Spleen (tissue), 11 donors: Measurements from ENCODE around the gene RUBCNL. TPM values are rescaled to one million over a fixed set of nuclear protein-coding genes. Genes with fewer than 3 reads are reported as not detected.

Experiments used
- DNase-seq: peaks from one replicate; pipeline ENCODE4 v3.0.0-alpha.2; 2020
- H3K27ac ChIP-seq, 8 donors: fragments of 200-600 bp; sonication (generic) in 7 of 8; 1 replicate in 4 of 8; 2 replicates in 4 of 8; pipeline versions ENCODE4 v1.5.0 to v1.8.0; 2016 to 2021; ENCODE audit warnings: inconsistent platforms in 4 of 8, mild to moderate bottlenecking in 4 of 8, moderate library complexity in 1 of 8
- H3K27me3 ChIP-seq, 7 donors: fragments of 200-600 bp; sonication (generic) in 6 of 7; replicated peaks in 1 of 7; 1 replicate in 4 of 7; 2 replicates in 3 of 7; pipeline versions ENCODE4 v1.5.0 to v1.8.0; 2016 to 2021; ENCODE audit warnings: inconsistent platforms in 3 of 7, mild to moderate bottlenecking in 1 of 7
- H3K36me3 ChIP-seq, 6 donors: fragments of 200-600 bp; sonication (generic) in 5 of 6; 1 replicate in 4 of 6; 2 replicates in 2 of 6; pipeline versions ENCODE4 v1.5.0 to v1.8.0; 2016 to 2021; ENCODE audit warnings: inconsistent platforms in 2 of 6
- H3K4me1 ChIP-seq, 6 donors: fragments of 200-600 bp; sonication (generic) in 5 of 6; 1 replicate in 3 of 6; 2 replicates in 3 of 6; pipeline versions ENCODE4 v1.5.0 to v1.8.0; 2016 to 2021; ENCODE audit warnings: inconsistent platforms in 3 of 6
- H3K4me3 ChIP-seq, 8 donors: fragments of 200-600 bp; sonication (generic) in 7 of 8; 1 replicate in 4 of 8; 2 replicates in 4 of 8; pipeline versions ENCODE4 v1.5.0 to v1.8.0; 2016 to 2021; ENCODE audit warnings: inconsistent platforms in 4 of 8, mild to moderate bottlenecking in 4 of 8, moderate library complexity in 2 of 8
- H3K9me3 ChIP-seq, 8 donors: fragments of 200-600 bp; sonication (generic) in 7 of 8; 1 replicate in 4 of 8; 2 replicates in 4 of 8; pipeline versions ENCODE4 v1.5.0 to v1.8.0; 2016 to 2021; ENCODE audit warnings: inconsistent platforms in 4 of 8
- POLR2A ChIP-seq, 3 donors: fragments of 450-650 bp; IDR thresholded peaks; one replicate each; pipeline ENCODE4 v1.5.1; 2017; ENCODE audit warnings: antibody characterized with exemption in 3 of 3, mild to moderate bottlenecking in 1 of 3
- POLR2AphosphoS5 ChIP-seq, 3 donors: sonication (generic); formaldehyde crosslinking; IDR thresholded peaks; one replicate each; pipeline ENCODE4 v1.5.1; 2017; ENCODE audit warnings: antibody characterized with exemption in 3 of 3
- WGBS, 5 donors: extraction: QIAGEN DNeasy Blood & Tissue Kit in 3 of 5; methylation state at CpG; one replicate each; pipeline versions ENCODE4 v1.1.5 to v1.1.7; 2013 to 2018; 5-methylcytosine and 5-hydroxymethylcytosine counted together
- intact Hi-C: fragments of 100-400 bp; cut with DNase I; formaldehyde crosslinking; loops from one replicate; pipeline ENCODE4 v1.15.0; 2023; ENCODE audit warnings: low total_unique reads
- polyA plus RNA-seq, 3 donors: library from polyadenylated mRNA; stranded (reverse); fragments of 200-250 nt; gene quantifications; one replicate each; pipeline ENCODE4 v1.2.1, GENCODE V29; 2013
- total RNA-seq, 7 donors: library from RNA; depleted of rRNA in 3 of 7; stranded (reverse); fragments of >200 nt in 3 of 7; fragmentation: NEBNext Ultra II Directional in 4 of 7; extraction: Animal tissue kit (Norgen Biotek cat#: 25700) in 4 of 7; gene quantifications; one replicate each; pipeline versions ENCODE4 v1.1.0 to v1.2.1, GENCODE V29; 2016 to 2021
- TF ChIP-seq, protein P1 (sequence below), 11 experiments: fragments of 200-600 bp in 7 of 11; fragments of 450-650 bp in 4 of 11; sonication (generic) in 4 of 11; IDR thresholded peaks in 8 of 11; conservative IDR thresholded peaks in 3 of 11; 1 replicate in 7 of 11; 2 replicates in 4 of 11; pipeline versions ENCODE4 v1.4.0 to v1.8.0; 2016 to 2021; ENCODE audit warnings: antibody characterized with exemption in 11 of 11, inconsistent platforms in 4 of 11, mild to moderate bottlenecking in 1 of 11
- donor health status: healthy with polysubstance abuse.
- donor health status: DM: no; HTN: no; CAD: no; lungs with moderate emphysema.
- donor health status: DM: no; HTN: no; CAD: no.
- donor health status: Bipolar disorder and iron deficiency.
- donor health status: healthy.
- donor health status: DM: no; HTN: no; CAD: no.
- donor health status: DM: yes; HTN: yes; CAD: no.

RUBCNL gene
- total and polyA plus RNA-seq, 10 donors, result 28.9 to 77.2 (median 48.4) TPM

DNA sequence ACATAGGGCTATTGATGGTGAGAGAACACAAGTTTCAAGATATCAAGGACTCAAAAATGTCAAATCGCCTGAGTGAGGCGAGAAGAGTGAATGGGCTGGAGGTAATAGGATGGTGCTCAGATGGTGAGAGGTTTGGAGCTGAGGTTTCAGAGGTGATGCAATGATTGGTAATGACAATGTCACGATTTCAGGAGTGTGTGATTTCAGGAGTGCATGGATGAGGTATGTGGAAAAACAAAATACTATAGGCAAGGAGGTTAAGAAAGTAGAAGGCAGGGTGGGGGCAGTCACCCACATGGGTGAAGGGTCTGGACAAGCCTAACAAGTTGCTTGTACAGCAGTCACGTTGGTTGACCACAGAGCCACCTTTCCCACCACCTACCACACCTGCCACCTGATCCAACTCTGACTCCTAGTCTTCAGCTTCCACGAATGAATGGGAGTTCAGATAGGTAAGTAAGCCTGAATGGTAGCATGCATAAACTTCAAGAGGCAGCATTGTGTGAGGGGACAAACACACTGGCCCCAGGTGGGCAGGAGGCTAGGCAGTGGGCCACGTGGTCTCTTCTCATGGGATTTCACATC, 71.5 kb downstream of the RUBCNL start:
- H3K27me3 ChIP-seq, result no peaks in the 10 kb centered on the region
- peaks cover 0 to 35% (median 4%) of the 10 kb centered on the region in 6 donors for H3K4me1 ChIP-seq
- no peak overlapping the region for H3K4me3 ChIP-seq
- 82 to 93% (median 90%) methylated on average over 6 of the region's 6 CpGs for WGBS, 5 donors
- TF ChIP-seq POLR2AphosphoS5 (IDR thresholded peaks at IDR 0.05) (no peak), POLR2A (IDR thresholded peaks at IDR 0.05) (no peak)
- TF ChIP-seq, protein P1, sequence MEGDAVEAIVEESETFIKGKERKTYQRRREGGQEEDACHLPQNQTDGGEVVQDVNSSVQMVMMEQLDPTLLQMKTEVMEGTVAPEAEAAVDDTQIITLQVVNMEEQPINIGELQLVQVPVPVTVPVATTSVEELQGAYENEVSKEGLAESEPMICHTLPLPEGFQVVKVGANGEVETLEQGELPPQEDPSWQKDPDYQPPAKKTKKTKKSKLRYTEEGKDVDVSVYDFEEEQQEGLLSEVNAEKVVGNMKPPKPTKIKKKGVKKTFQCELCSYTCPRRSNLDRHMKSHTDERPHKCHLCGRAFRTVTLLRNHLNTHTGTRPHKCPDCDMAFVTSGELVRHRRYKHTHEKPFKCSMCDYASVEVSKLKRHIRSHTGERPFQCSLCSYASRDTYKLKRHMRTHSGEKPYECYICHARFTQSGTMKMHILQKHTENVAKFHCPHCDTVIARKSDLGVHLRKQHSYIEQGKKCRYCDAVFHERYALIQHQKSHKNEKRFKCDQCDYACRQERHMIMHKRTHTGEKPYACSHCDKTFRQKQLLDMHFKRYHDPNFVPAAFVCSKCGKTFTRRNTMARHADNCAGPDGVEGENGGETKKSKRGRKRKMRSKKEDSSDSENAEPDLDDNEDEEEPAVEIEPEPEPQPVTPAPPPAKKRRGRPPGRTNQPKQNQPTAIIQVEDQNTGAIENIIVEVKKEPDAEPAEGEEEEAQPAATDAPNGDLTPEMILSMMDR (IDR thresholded peaks at IDR 0.05 in 8 of 11, conservative IDR thresholded peaks at IDR 0.05 in 3 of 11), result no peak
- peaks cover 0 to 10% (median 0%) of the 10 kb centered on the region in 8 donors for H3K9me3 ChIP-seq
- H3K27ac ChIP-seq, result no peak overlapping the region
- intact Hi-C loops, result no loop called here
- no peak for DNase-seq
- H3K36me3 ChIP-seq, result no peaks in the 10 kb centered on the region

DNA sequence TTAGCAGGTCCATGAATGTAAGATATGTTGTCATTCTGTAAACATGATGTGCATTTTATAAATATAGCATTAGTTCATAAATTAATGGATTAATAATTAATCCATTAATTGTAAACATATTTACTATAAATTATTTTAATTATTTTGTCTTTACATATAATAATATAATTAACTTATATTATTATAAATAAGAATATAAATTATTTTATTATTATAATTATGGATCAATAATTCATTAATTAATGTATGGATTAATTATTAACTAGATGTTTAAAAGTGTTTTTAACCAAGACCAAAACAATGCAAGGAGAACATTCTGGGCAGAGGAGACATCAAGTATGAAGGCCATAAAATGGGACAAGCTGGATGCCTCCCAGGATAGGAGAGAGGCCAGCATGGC, 72.0 kb downstream of the RUBCNL start:
- Histone ChIP-seq H3K4me1 (peaks cover 0 to 31% (median 3%) of the 10 kb centered on the region in 6 donors), H3K36me3 (no peaks in the 10 kb centered on the region), H3K27me3 (no peaks in the 10 kb centered on the region), H3K4me3 (no peak overlapping the region), H3K9me3 (peaks cover 0 to 11% (median 0%) of the 10 kb centered on the region in 8 donors), H3K27ac (no peak overlapping the region)
- DNase-seq, result no peak
- TF ChIP-seq POLR2A (IDR thresholded peaks at IDR 0.05) (no peak), POLR2AphosphoS5 (IDR thresholded peaks at IDR 0.05) (no peak)
- TF ChIP-seq, protein P1 (IDR thresholded peaks at IDR 0.05 in 8 of 11, conservative IDR thresholded peaks at IDR 0.05 in 3 of 11), result no peak
- intact Hi-C loops, result no loop called here

DNA sequence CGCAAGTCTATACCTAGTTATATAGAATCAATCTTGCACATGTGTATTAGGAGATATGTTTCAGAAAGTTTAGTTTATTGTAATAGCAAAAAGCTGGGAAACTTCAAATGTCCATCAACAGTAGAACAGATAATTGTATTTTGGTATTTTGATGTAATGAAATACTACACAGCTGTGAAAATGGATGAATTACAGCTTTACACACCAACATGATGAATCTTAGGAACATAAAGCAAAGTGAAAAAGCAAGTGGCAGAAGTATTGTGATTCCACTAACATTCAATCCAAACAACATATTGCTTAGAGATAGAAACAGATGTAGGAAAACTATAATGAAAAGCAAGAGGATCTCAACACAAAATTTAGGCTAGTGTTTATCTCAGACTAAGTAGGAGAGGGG, 72.5 kb downstream of the RUBCNL start:
- no peak overlapping the region for H3K4me3 ChIP-seq
- intact Hi-C loops, result no loop called here
- TF ChIP-seq, protein P1 (IDR thresholded peaks at IDR 0.05 in 8 of 11, conservative IDR thresholded peaks at IDR 0.05 in 3 of 11), result no peak
- TF ChIP-seq POLR2A (IDR thresholded peaks at IDR 0.05) (no peak), POLR2AphosphoS5 (IDR thresholded peaks at IDR 0.05) (no peak)
- 93 to 100% (median 96%) methylated on average over 1 of the region's 1 CpG for WGBS, 5 donors
- no peaks in the 10 kb centered on the region for H3K36me3 ChIP-seq
- peaks cover 0 to 14% (median 0%) of the 10 kb centered on the region in 8 donors for H3K9me3 ChIP-seq
- no peak for DNase-seq
- no peaks in the 10 kb centered on the region for H3K27me3 ChIP-seq
- H3K4me1 ChIP-seq, result peaks cover 0 to 27% (median 3%) of the 10 kb centered on the region in 6 donors
- peak overlapping the region in 1 of 8 donors; percentile 77 for H3K27ac ChIP-seq

DNA sequence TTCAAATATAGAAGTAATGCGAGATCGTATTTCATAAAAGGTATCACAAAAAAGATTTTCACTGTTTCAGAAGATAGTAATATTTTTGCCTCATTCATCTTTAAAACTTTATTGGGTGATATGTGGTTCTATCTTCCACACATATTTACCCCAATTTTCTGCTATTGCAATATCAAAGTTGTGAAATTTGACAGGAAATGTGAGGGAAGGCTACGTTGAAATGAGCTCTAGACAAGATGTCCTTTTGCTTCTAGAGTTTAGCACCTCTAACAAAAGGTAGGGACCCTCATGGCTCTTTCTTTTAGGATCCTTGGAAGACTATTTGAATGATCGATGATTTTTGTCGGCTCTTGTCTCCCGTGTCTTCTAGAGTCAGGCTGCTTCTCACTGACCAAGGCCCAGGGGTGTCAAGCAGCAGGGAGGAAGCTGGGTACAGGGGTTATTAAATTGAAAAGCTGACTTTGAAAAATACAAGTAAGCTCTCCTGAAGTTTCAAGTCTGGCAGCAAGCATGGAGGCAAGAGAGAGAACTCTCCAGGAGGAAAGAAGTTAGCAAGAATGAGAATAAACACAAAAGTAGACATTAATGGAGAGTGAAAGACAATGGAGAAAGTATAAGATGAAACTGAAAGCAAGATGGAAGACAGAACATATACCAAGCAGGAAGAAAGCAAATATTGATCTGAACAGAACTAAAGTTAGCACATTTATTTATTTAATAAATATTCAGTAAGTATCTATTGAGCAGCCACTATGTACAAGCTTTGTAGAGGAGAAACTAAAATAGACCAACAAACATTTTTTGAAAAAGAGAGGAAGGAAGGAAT, 73.4 kb downstream of the RUBCNL start:
- TF ChIP-seq POLR2A (IDR thresholded peaks at IDR 0.05) (no peak), POLR2AphosphoS5 (IDR thresholded peaks at IDR 0.05) (no peak)
- TF ChIP-seq, protein P1 (IDR thresholded peaks at IDR 0.05 in 8 of 11, conservative IDR thresholded peaks at IDR 0.05 in 3 of 11), result no peak
- H3K36me3 ChIP-seq, result no peaks in the 10 kb centered on the region
- intact Hi-C loops, result no loop called here
- no peak overlapping the region for H3K4me3 ChIP-seq
- peaks cover 0 to 16% (median 0%) of the 10 kb centered on the region in 8 donors for H3K9me3 ChIP-seq
- H3K27ac ChIP-seq, result peak overlapping the region in 7 of 8 donors; percentile 30 to 77 (median 47)
- H3K4me1 ChIP-seq, result peaks cover 0 to 19% (median 3%) of the 10 kb centered on the region in 6 donors
- WGBS, 5 donors, result 65 to 86% (median 81%) methylated on average over 6 of the region's 6 CpGs
- DNase-seq, result no peak
- no peaks in the 10 kb centered on the region for H3K27me3 ChIP-seq
